ENCODE data around the gene SV2B. TPM values are rescaled to one million over a fixed set of nuclear protein-coding genes. Genes with fewer than 3 reads are reported as not detected.

The SV2B gene
- total and polyA plus RNA-seq, 2 donors (not counting 1 experiment from before 2014, with no cell fraction given): not detected

DNA sequence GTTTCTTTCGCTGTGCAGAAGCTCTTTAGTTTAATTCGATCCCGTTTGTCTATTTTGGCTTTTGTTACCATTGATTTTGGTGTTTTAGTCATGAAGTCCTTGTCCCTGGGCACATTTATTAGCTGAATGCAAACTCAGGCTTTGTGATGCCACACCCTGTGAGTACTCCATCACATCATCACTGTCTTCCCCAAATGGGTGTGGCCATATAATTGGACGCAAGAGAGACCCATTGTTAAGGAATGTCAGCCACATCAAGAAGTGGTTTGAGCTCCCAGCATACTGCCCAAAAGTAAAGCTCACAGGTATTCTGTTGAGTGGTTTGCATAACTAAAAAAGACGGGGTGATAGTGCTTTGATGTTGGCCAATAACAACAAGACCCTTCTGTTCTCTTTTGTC, 245.7 kb downstream of the SV2B start:
- Histone ChIP-seq H3K36me3 (replicated peaks in 1 of 2; ENCODE audit: control extremely low read depth in 1 of 2, control insufficient read depth in 1 of 2, extremely low read depth in 1 of 2, insufficient read depth in 2 of 2, low read length in 1 of 2) (no peaks in the 10 kb centered on the region), H3K4me2 (replicated peaks; ENCODE audit: low read depth, low read length, poor library complexity, severe bottlenecking) (no peak overlapping the region), H3K27ac (ENCODE audit: low read length in 2 of 2) (no peak overlapping the region), H3K4me1 (ENCODE audit: control insufficient read depth in 2 of 2, insufficient read depth in 2 of 2, low read length in 2 of 2) (no peaks in the 10 kb centered on the region), H4K20me1 (ENCODE audit: control insufficient read depth, insufficient read depth, low read length, poor library complexity, severe bottlenecking) (no peaks in the 10 kb centered on the region), H3K79me2 (ENCODE audit: control insufficient read depth, insufficient read depth, low read length) (no peaks in the 10 kb centered on the region), H3K9me3 (ENCODE audit: control extremely low read depth in 1 of 3, control insufficient read depth in 2 of 3, insufficient read depth in 1 of 3, low read length in 2 of 3) (no peaks in the 10 kb centered on the region), H2AFZ (ENCODE audit: insufficient read depth, low read depth, low read length, poor library complexity, severe bottlenecking) (no peak overlapping the region), H3K9ac (ENCODE audit: low read length) (no peak overlapping the region), H3K27me3 (replicated peaks in 1 of 4; ENCODE audit: control extremely low read depth in 1 of 4, control insufficient read depth in 3 of 4, insufficient read depth in 4 of 4, low read length in 3 of 4) (peaks cover 0 to 3% (median 0%) of the 10 kb centered on the region in 4 experiments), H3K4me3 (ENCODE audit: control extremely low read depth in 1 of 5, extremely low read depth in 1 of 5, insufficient read depth in 1 of 5, low read depth in 2 of 5, low read length in 4 of 5) (no peak overlapping the region)
- DNase-seq: no peak
- intact Hi-C loops (cut with micrococcal nuclease): no loop called here
- TF ChIP-seq EZH2 (IDR thresholded peaks at IDR 0.05; ENCODE audit: borderline replicate concordance, insufficient read depth, low read depth, low read length, poor library complexity, severe bottlenecking): no peak
- TF ChIP-seq, protein P1, sequence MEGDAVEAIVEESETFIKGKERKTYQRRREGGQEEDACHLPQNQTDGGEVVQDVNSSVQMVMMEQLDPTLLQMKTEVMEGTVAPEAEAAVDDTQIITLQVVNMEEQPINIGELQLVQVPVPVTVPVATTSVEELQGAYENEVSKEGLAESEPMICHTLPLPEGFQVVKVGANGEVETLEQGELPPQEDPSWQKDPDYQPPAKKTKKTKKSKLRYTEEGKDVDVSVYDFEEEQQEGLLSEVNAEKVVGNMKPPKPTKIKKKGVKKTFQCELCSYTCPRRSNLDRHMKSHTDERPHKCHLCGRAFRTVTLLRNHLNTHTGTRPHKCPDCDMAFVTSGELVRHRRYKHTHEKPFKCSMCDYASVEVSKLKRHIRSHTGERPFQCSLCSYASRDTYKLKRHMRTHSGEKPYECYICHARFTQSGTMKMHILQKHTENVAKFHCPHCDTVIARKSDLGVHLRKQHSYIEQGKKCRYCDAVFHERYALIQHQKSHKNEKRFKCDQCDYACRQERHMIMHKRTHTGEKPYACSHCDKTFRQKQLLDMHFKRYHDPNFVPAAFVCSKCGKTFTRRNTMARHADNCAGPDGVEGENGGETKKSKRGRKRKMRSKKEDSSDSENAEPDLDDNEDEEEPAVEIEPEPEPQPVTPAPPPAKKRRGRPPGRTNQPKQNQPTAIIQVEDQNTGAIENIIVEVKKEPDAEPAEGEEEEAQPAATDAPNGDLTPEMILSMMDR (IDR thresholded peaks at IDR 0.05): no peak
- no peak overlapping the region for H3K27ac Mint-ChIP-seq
- peaks cover 24% of the 10 kb centered on the region for H3K27me3 Mint-ChIP-seq
- no peak overlapping the region for H3K4me3 Mint-ChIP-seq
- ChIA-PET CTCF (no interaction called here), POLR2A (no interaction called here)
- ATAC-seq (ENCODE audit: low read depth): no peak
- WGBS (ENCODE audit: insufficient coverage): 92% methylated on average over 3 of the region's 5 CpGs
- no peaks in the 10 kb centered on the region for H3K4me1 Mint-ChIP-seq
- no peaks in the 10 kb centered on the region for H3K9me3 Mint-ChIP-seq (ENCODE audit: insufficient read depth)

DNA sequence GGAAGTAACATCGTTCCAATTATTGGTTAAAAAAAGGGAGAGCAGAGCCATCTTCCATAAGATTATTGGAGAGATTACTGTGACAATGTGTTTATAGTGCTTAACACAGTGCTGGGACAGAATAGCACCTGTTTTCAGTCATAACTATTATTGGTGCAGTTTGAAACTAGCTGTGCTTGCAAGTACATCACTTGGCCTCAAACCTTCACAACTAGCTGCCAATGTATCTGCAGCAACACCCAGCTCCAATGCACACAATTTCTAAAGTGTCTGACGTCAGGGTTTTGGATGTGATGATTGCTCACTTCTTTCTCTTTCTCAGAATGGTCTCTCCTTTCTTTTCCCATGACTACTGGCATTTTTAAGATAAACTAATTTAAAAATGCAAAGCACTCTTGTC, 246.2 kb downstream of the SV2B start:
- Histone ChIP-seq H3K4me3 (ENCODE audit: control extremely low read depth in 1 of 5, extremely low read depth in 1 of 5, insufficient read depth in 1 of 5, low read depth in 2 of 5, low read length in 4 of 5) (no peak overlapping the region), H2AFZ (ENCODE audit: insufficient read depth, low read depth, low read length, poor library complexity, severe bottlenecking) (no peak overlapping the region), H3K9me3 (ENCODE audit: control extremely low read depth in 1 of 3, control insufficient read depth in 2 of 3, insufficient read depth in 1 of 3, low read length in 2 of 3) (no peaks in the 10 kb centered on the region), H3K27me3 (replicated peaks in 1 of 4; ENCODE audit: control extremely low read depth in 1 of 4, control insufficient read depth in 3 of 4, insufficient read depth in 4 of 4, low read length in 3 of 4) (no peaks in the 10 kb centered on the region), H3K36me3 (replicated peaks in 1 of 2; ENCODE audit: control extremely low read depth in 1 of 2, control insufficient read depth in 1 of 2, extremely low read depth in 1 of 2, insufficient read depth in 2 of 2, low read length in 1 of 2) (no peaks in the 10 kb centered on the region), H3K4me2 (replicated peaks; ENCODE audit: low read depth, low read length, poor library complexity, severe bottlenecking) (no peak overlapping the region), H3K9ac (ENCODE audit: low read length) (no peak overlapping the region), H3K79me2 (ENCODE audit: control insufficient read depth, insufficient read depth, low read length) (no peaks in the 10 kb centered on the region), H4K20me1 (ENCODE audit: control insufficient read depth, insufficient read depth, low read length, poor library complexity, severe bottlenecking) (no peaks in the 10 kb centered on the region), H3K4me1 (ENCODE audit: control insufficient read depth in 2 of 2, insufficient read depth in 2 of 2, low read length in 2 of 2) (no peaks in the 10 kb centered on the region), H3K27ac (ENCODE audit: low read length in 2 of 2) (no peak overlapping the region)
- Mint-ChIP-seq H3K4me3 (no peak overlapping the region), H3K4me1 (no peaks in the 10 kb centered on the region), H3K27ac (no peak overlapping the region), H3K27me3 (peaks cover 26% of the 10 kb centered on the region), H3K9me3 (ENCODE audit: insufficient read depth) (no peaks in the 10 kb centered on the region)
- POLR2A ChIA-PET: no interaction called here
- no CpG with 5 or more reads among the region's 2 CpGs for WGBS (ENCODE audit: insufficient coverage)
- CTCF ChIA-PET: no interaction called here
- TF ChIP-seq, protein P1 (IDR thresholded peaks at IDR 0.05): no peak
- no peak for TF ChIP-seq EZH2 (IDR thresholded peaks at IDR 0.05; ENCODE audit: borderline replicate concordance, insufficient read depth, low read depth, low read length, poor library complexity, severe bottlenecking)
- intact Hi-C loops (cut with micrococcal nuclease): no loop called here
- no peak for DNase-seq
- no peak for ATAC-seq (ENCODE audit: low read depth)

Data from B cell (primary cell).